IPS DF 4.7 (cell line): ENCODE results near the gene OPCML.

Experiments
- DNase-seq: peaks from one replicate; pipeline ENCODE4 v3.0.0-alpha.2; 2013; ENCODE audit warnings: low spot score; ENCODE audit errors: extremely low read depth

Gene OPCML

GRCh38 chr11:133302056-133302455 is 230.2 kb downstream of the OPCML start:
- DNase-seq, result no peak

GRCh38 chr11:133300666-133301065 is 231.6 kb downstream of the OPCML start:
- no peak for DNase-seq

GRCh38 chr11:133291780-133292179 is 240.5 kb downstream of the OPCML start:
- no peak for DNase-seq

- no peak for DNase-seq
Measured at GRCh38 chr11:133285359-133285758, 246.9 kb downstream of the OPCML start.

- no peak for DNase-seq
Measured at GRCh38 chr11:133284156-133284555, 248.1 kb downstream of the OPCML start.

- no peak for DNase-seq
Measured at GRCh38 chr11:133277886-133278285, 254.4 kb downstream of the OPCML start.

- no peak for DNase-seq
Measured at GRCh38 chr11:133271871-133272776, 260.2 kb downstream of the OPCML start.

GRCh38 chr11:133271206-133271605 is 261.1 kb downstream of the OPCML start:
- DNase-seq, result no peak

- no peak for DNase-seq
Measured at GRCh38 chr11:133269267-133269666, 263.0 kb downstream of the OPCML start.

- DNase-seq, result no peak
Measured at GRCh38 chr11:133266986-133267385, 265.3 kb downstream of the OPCML start.

- DNase-seq, result no peak
Measured at GRCh38 chr11:133265530-133266035, 266.7 kb downstream of the OPCML start.

- no peak for DNase-seq
Measured at GRCh38 chr11:133263332-133263731, 269.0 kb downstream of the OPCML start.

- DNase-seq, result no peak
Measured at GRCh38 chr11:133258751-133259150, 273.6 kb downstream of the OPCML start.

- no peak for DNase-seq
Measured at GRCh38 chr11:133254601-133255000, 277.7 kb downstream of the OPCML start.

GRCh38 chr11:133253570-133253969 is 278.7 kb downstream of the OPCML start:
- no peak for DNase-seq

- DNase-seq, result no peak
Measured at GRCh38 chr11:133251841-133252240, 280.5 kb downstream of the OPCML start.

GRCh38 chr11:133249530-133249929 is 282.8 kb downstream of the OPCML start:
- DNase-seq, result no peak

- DNase-seq, result no peak
Measured at GRCh38 chr11:133249065-133249464, 283.2 kb downstream of the OPCML start.

- no peak for DNase-seq
Measured at GRCh38 chr11:133243832-133244231, 288.5 kb downstream of the OPCML start.

GRCh38 chr11:133240908-133241655 is 291.2 kb downstream of the OPCML start:
- DNase-seq, result no peak

GRCh38 chr11:133239575-133239974 is 292.7 kb downstream of the OPCML start:
- no peak for DNase-seq

GRCh38 chr11:133238495-133238894 is 293.8 kb downstream of the OPCML start:
- DNase-seq, result no peak
